HEK293 (cell line): Measurements from ENCODE around the gene PAX3.

Experiments used
- CTCF ChIA-PET: fragments of 350-600 bp; formaldehyde crosslinking; extraction: SDS; loops from one replicate; lab custom pipeline; 2021; ENCODE audit warnings: antibody characterized with exemption; lab: Yijun Ruan, JAX
- POLR2A ChIA-PET: fragments of 300-600 bp; formaldehyde crosslinking; extraction: SDS; loops from one replicate; lab custom pipeline; 2020; ENCODE audit warnings: antibody characterized with exemption, inconsistent platforms; lab: Yijun Ruan, JAX
- H3K27ac ChIP-seq: fragments of 200-500 bp; sonication (Bioruptor generic); 2 replicates; pipeline ENCODE4 v1.5.1; 2014; ENCODE audit warnings: low read depth, low read length, control low read depth, inconsistent platforms; ENCODE audit errors: extremely low read depth
- H3K36me3 ChIP-seq, 2 experiments: fragments of 200-500 bp in 1 of 2; sonication (Bioruptor generic) in 1 of 2; 1 replicate in 1 of 2; 2 replicates in 1 of 2; pipeline ENCODE4 v1.5.1; 2014 to 2017; ENCODE audit warnings: inconsistent platforms in 2 of 2, low read length in 2 of 2; ENCODE audit not compliant: control insufficient read depth in 2 of 2, insufficient read depth in 1 of 2
- H3K4me1 ChIP-seq: fragments of 200-500 bp; sonication (Bioruptor generic); 2 replicates; pipeline ENCODE4 v1.5.1; 2014; ENCODE audit warnings: mild to moderate bottlenecking, low read length, inconsistent platforms; ENCODE audit not compliant: control insufficient read depth, insufficient read depth
- H3K4me3 ChIP-seq: 2 replicates; pipeline ENCODE4 v1.5.1; 2011; ENCODE audit warnings: low read depth, mild to moderate bottlenecking, control low read depth, low read length, moderate library complexity
- H3K9me3 ChIP-seq: fragments of 200-500 bp; sonication (Bioruptor generic); 2 replicates; pipeline ENCODE4 v1.5.1; 2014; ENCODE audit warnings: low read depth, low read length, inconsistent platforms; ENCODE audit not compliant: control insufficient read depth, insufficient read depth
- GLIS2 ChIP-seq: fragments of 450-650 bp; formaldehyde crosslinking; IDR thresholded peaks from 2 replicates; pipeline ENCODE4 v1.5.1; 2016; ENCODE audit warnings: missing biosample characterization, missing genetic modification characterization
- KLF8 ChIP-seq: fragments of 450-650 bp; formaldehyde crosslinking; IDR thresholded peaks from 2 replicates; pipeline ENCODE4 v1.5.1; 2016; ENCODE audit warnings: missing biosample characterization, missing genetic modification characterization
- TCF7L2 ChIP-seq: IDR thresholded peaks from 2 replicates; pipeline ENCODE4 v1.6.1; 2011; ENCODE audit warnings: low read depth, mild to moderate bottlenecking, inconsistent platforms, low read length, moderate library complexity, borderline replicate concordance
- ZBTB8A ChIP-seq: fragments of 450-650 bp; formaldehyde crosslinking; IDR thresholded peaks from 2 replicates; pipeline ENCODE4 v1.5.1; 2016; ENCODE audit warnings: missing biosample characterization, missing genetic modification characterization
- ZNF140 ChIP-seq: fragments of 450-650 bp; formaldehyde crosslinking; IDR thresholded peaks from 2 replicates; pipeline ENCODE4 v1.5.1; 2016; ENCODE audit warnings: missing biosample characterization, missing genetic modification characterization
- ZNF2 ChIP-seq: fragments of 450-650 bp; formaldehyde crosslinking; IDR thresholded peaks from 2 replicates; pipeline ENCODE4 v1.5.1; 2016; ENCODE audit warnings: missing biosample characterization, missing genetic modification characterization
- ZNF777 ChIP-seq: fragments of 450-650 bp; formaldehyde crosslinking; IDR thresholded peaks from 2 replicates; pipeline ENCODE4 v1.5.1; 2017; ENCODE audit warnings: missing biosample characterization, missing genetic modification characterization, borderline replicate concordance
- TF ChIP-seq, protein P1 (sequence below): fragments of 450-650 bp; formaldehyde crosslinking; IDR thresholded peaks from 2 replicates; pipeline ENCODE4 v1.5.1; 2016; ENCODE audit warnings: missing biosample characterization, missing genetic modification characterization
- TF ChIP-seq, protein P2 (sequence below): fragments of 450-650 bp; formaldehyde crosslinking; IDR thresholded peaks from 2 replicates; pipeline ENCODE4 v1.5.1; 2016; ENCODE audit warnings: missing biosample characterization, missing genetic modification characterization, low read depth
- TF ChIP-seq, protein P3 (sequence below): fragments of 450-650 bp; IDR thresholded peaks from 2 replicates; pipeline ENCODE4 v1.5.1; 2018; ENCODE audit warnings: missing biosample characterization, missing genetic modification characterization
- TF ChIP-seq, protein P4 (sequence below): fragments of 450-650 bp; formaldehyde crosslinking; IDR thresholded peaks from 2 replicates; pipeline ENCODE4 v1.5.1; 2016; ENCODE audit warnings: missing biosample characterization, missing genetic modification characterization
- TF ChIP-seq, protein P5 (sequence below): fragments of 450-650 bp; formaldehyde crosslinking; IDR thresholded peaks from 2 replicates; pipeline ENCODE4 v1.5.1; 2017; ENCODE audit warnings: missing biosample characterization, missing genetic modification characterization
- TF ChIP-seq, protein P6 (sequence below): fragments of 450-650 bp; formaldehyde crosslinking; IDR thresholded peaks from 2 replicates; pipeline ENCODE4 v1.5.1; 2016; ENCODE audit warnings: missing biosample characterization, missing genetic modification characterization
- TF ChIP-seq, protein P7 (sequence below): fragments of 450-650 bp; formaldehyde crosslinking; IDR thresholded peaks from 2 replicates; pipeline ENCODE4 v1.5.1; 2016; ENCODE audit warnings: missing biosample characterization, missing genetic modification characterization

Gene PAX3

DNA sequence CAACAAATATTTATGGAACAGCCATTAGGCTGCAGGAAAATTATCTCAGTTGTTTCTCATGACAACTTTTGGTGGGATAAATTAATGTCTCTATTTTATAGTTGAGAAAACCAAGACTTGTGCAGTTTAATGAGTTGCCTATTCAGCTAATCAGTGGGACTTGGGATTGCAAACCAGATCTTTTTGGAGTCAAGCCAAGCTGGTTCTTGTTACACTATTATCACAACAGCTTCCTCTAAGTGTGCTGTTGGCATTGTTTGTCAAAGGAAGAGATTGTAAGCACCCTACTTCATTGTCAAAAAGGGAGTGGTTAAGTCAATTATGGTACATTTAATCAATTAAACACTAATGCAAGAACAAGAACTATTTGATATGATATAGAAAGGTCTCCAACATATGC is 119.2 kb downstream of the PAX3 start (continued):
- TF ChIP-seq, protein P1, sequence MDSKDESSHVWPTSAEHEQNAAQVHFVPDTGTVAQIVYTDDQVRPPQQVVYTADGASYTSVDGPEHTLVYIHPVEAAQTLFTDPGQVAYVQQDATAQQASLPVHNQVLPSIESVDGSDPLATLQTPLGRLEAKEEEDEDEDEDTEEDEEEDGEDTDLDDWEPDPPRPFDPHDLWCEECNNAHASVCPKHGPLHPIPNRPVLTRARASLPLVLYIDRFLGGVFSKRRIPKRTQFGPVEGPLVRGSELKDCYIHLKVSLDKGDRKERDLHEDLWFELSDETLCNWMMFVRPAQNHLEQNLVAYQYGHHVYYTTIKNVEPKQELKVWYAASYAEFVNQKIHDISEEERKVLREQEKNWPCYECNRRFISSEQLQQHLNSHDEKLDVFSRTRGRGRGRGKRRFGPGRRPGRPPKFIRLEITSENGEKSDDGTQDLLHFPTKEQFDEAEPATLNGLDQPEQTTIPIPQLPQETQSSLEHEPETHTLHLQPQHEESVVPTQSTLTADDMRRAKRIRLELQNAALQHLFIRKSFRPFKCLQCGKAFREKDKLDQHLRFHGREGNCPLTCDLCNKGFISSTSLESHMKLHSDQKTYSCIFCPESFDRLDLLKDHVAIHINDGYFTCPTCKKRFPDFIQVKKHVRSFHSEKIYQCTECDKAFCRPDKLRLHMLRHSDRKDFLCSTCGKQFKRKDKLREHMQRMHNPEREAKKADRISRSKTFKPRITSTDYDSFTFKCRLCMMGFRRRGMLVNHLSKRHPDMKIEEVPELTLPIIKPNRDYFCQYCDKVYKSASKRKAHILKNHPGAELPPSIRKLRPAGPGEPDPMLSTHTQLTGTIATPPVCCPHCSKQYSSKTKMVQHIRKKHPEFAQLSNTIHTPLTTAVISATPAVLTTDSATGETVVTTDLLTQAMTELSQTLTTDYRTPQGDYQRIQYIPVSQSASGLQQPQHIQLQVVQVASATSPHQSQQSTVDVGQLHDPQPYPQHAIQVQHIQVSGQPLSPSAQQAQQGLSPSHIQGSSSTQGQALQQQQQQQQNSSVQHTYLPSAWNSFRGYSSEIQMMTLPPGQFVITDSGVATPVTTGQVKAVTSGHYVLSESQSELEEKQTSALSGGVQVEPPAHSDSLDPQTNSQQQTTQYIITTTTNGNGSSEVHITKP (tag by site-specific recombination): no peak
- TF ChIP-seq, protein P2, sequence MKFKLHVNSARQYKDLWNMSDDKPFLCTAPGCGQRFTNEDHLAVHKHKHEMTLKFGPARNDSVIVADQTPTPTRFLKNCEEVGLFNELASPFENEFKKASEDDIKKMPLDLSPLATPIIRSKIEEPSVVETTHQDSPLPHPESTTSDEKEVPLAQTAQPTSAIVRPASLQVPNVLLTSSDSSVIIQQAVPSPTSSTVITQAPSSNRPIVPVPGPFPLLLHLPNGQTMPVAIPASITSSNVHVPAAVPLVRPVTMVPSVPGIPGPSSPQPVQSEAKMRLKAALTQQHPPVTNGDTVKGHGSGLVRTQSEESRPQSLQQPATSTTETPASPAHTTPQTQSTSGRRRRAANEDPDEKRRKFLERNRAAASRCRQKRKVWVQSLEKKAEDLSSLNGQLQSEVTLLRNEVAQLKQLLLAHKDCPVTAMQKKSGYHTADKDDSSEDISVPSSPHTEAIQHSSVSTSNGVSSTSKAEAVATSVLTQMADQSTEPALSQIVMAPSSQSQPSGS: no peak
- TF ChIP-seq, all 188 proteins: peak for 3

DNA sequence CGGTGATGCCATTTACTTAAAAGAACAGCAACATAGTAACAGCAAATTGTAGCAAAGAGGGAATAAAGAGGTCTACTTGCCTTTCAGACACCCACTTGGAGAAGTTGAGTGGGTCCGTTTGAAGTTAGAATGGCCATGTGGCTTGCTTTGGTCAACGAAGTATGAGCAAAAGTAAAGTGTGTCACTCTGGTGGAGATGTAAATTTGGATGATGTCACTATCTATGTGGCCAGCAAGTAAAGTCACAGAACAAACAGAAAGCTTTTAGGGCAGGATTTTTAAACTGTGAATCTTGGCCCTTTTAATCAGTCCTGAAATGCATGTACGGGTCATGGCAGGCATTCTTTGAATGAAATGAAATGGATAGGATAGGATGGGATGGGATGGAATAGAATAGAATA is 120.3 kb downstream of the PAX3 start:
- ChIA-PET CTCF (no interaction called here), POLR2A (no interaction called here)
- no peak overlapping the region for H3K4me3 ChIP-seq
- TF ChIP-seq, protein P2: peak; percentile 82
- TF ChIP-seq, protein P3, sequence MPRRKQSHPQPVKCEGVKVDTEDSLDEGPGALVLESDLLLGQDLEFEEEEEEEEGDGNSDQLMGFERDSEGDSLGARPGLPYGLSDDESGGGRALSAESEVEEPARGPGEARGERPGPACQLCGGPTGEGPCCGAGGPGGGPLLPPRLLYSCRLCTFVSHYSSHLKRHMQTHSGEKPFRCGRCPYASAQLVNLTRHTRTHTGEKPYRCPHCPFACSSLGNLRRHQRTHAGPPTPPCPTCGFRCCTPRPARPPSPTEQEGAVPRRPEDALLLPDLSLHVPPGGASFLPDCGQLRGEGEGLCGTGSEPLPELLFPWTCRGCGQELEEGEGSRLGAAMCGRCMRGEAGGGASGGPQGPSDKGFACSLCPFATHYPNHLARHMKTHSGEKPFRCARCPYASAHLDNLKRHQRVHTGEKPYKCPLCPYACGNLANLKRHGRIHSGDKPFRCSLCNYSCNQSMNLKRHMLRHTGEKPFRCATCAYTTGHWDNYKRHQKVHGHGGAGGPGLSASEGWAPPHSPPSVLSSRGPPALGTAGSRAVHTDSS: no peak
- H3K9me3 ChIP-seq: no peaks in the 10 kb centered on the region
- no peak overlapping the region for H3K27ac ChIP-seq
- H3K36me3 ChIP-seq: no peaks in the 10 kb centered on the region
- peaks cover 30% of the 10 kb centered on the region for H3K4me1 ChIP-seq

DNA sequence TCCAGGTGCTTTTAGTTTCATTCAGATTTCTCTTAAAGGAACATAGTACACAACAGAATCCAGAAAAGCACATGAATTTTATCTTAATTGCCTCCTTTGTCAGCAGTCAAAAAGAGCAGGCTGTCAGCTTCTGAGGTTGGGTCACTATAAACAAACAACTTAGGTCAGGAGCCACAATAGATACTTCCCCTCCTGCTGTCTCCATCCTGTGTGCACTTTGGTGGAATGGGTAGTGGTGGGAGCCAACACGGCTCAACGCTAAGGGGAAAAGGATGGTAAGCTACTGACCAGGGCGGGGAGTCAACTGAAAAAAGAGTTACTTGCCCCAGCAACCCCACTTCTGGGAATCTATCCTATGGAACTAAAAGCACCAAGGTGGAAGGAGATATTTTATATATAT is 121.9 kb downstream of the PAX3 start:
- no peaks in the 10 kb centered on the region for H3K36me3 ChIP-seq
- H3K9me3 ChIP-seq: no peaks in the 10 kb centered on the region
- POLR2A ChIA-PET: no interaction called here
- no peak overlapping the region for H3K4me3 ChIP-seq
- CTCF ChIA-PET: no interaction called here
- no peak overlapping the region for H3K27ac ChIP-seq
- peaks cover 30% of the 10 kb centered on the region for H3K4me1 ChIP-seq
- TF ChIP-seq, protein P4, sequence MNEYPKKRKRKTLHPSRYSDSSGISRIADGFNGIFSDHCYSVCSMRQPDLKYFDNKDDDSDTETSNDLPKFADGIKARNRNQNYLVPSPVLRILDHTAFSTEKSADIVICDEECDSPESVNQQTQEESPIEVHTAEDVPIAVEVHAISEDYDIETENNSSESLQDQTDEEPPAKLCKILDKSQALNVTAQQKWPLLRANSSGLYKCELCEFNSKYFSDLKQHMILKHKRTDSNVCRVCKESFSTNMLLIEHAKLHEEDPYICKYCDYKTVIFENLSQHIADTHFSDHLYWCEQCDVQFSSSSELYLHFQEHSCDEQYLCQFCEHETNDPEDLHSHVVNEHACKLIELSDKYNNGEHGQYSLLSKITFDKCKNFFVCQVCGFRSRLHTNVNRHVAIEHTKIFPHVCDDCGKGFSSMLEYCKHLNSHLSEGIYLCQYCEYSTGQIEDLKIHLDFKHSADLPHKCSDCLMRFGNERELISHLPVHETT (tag by site-specific recombination): no peak
- TF ChIP-seq GLIS2 (tag by site-specific recombination): no peak
- TF ChIP-seq, protein P5, sequence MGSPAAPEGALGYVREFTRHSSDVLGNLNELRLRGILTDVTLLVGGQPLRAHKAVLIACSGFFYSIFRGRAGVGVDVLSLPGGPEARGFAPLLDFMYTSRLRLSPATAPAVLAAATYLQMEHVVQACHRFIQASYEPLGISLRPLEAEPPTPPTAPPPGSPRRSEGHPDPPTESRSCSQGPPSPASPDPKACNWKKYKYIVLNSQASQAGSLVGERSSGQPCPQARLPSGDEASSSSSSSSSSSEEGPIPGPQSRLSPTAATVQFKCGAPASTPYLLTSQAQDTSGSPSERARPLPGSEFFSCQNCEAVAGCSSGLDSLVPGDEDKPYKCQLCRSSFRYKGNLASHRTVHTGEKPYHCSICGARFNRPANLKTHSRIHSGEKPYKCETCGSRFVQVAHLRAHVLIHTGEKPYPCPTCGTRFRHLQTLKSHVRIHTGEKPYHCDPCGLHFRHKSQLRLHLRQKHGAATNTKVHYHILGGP (tag by site-specific recombination): no peak
- no peak for TF ChIP-seq ZNF2 (tag by site-specific recombination)
- no peak for TF ChIP-seq ZNF140 (tag by site-specific recombination)
- TF ChIP-seq, protein P3: no peak
- TF ChIP-seq, protein P6, sequence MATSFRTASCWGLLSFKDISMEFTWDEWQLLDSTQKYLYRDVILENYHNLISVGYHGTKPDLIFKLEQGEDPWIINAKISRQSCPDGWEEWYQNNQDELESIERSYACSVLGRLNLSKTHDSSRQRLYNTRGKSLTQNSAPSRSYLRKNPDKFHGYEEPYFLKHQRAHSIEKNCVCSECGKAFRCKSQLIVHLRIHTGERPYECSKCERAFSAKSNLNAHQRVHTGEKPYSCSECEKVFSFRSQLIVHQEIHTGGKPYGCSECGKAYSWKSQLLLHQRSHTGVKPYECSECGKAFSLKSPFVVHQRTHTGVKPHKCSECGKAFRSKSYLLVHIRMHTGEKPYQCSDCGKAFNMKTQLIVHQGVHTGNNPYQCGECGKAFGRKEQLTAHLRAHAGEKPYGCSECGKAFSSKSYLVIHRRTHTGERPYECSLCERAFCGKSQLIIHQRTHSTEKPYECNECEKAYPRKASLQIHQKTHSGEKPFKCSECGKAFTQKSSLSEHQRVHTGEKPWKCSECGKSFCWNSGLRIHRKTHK (tag by site-specific recombination): no peak
- TF ChIP-seq, protein P2: no peak
- no peak for TF ChIP-seq ZNF777 (tag by site-specific recombination)
- TF ChIP-seq, protein P7, sequence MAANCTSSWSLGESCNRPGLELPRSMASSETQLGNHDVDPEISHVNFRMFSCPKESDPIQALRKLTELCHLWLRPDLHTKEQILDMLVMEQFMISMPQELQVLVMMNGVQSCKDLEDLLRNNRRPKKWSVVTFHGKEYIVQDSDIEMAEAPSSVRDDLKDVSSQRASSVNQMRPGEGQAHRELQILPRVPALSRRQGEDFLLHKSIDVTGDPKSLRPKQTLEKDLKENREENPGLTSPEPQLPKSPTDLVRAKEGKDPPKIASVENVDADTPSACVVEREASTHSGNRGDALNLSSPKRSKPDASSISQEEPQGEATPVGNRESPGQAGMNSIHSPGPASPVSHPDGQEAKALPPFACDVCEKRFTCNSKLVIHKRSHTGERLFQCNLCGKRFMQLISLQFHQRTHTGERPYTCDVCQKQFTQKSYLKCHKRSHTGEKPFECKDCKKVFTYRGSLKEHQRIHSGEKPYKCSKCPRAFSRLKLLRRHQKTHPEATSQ (tag by site-specific recombination): no peak
- peak; percentile 87; the same call in 1 of the 2 replicates for TF ChIP-seq TCF7L2
- no peak for TF ChIP-seq ZBTB8A
- no peak for TF ChIP-seq KLF8 (tag by site-specific recombination)
